ENCODE data around the gene MANF.
A peak's percentile ranks its signal among the peaks of the same experiment; 100 is the strongest.
"Not testable (repeated sequence)": the region's sequence is repeated elsewhere in the genome, so short reads cannot be mapped to it uniquely, and the experiment has no call there.

Gene MANF

GRCh38 chr3:51361746-51362145, 23.3 kb upstream of the MANF start:
- H3K36me3 ChIP-seq (ENCODE audit: control insufficient read depth in 1 of 2, insufficient read depth in 2 of 2, low read length in 2 of 2), result peaks cover 3 to 20% of the 10 kb centered on the region in 2 experiments
- H3K79me2 ChIP-seq (ENCODE audit: control insufficient read depth, insufficient read depth, low read length, poor library complexity), result no peaks in the 10 kb centered on the region
- no peak for DNase-seq
- no peaks in the 10 kb centered on the region for H3K79me1 ChIP-seq (ENCODE audit: low read length)
- no peak overlapping the region for H2AK5ac ChIP-seq (ENCODE audit: low read length)
- no peak overlapping the region for H3K23ac ChIP-seq (ENCODE audit: low read length)
- H3K4me3 ChIP-seq (ENCODE audit: low read depth, low read length), result no peak overlapping the region
- no peak overlapping the region for H4K12ac ChIP-seq (ENCODE audit: low read depth, low read length)
- H3K4ac ChIP-seq (ENCODE audit: low read depth, low read length), result no peak overlapping the region
- no peak overlapping the region for H3K4me2 ChIP-seq (ENCODE audit: low read length)
- no peak overlapping the region for H2BK120ac ChIP-seq (ENCODE audit: insufficient read depth, low read length, poor library complexity)
- H3K9me3 ChIP-seq (ENCODE audit: insufficient read depth, low read depth, low read length), result no peaks in the 10 kb centered on the region
- H3K18ac ChIP-seq (ENCODE audit: low read length), result no peak overlapping the region
- no peak overlapping the region for H3K27ac ChIP-seq (ENCODE audit: low read depth, low read length)
- H3K14ac ChIP-seq (ENCODE audit: low read length), result no peak overlapping the region
- no peaks in the 10 kb centered on the region for H3K27me3 ChIP-seq (ENCODE audit: insufficient read depth, low read length)
- H2BK12ac ChIP-seq (ENCODE audit: low read length), result no peak overlapping the region
- H3K4me1 ChIP-seq (ENCODE audit: control insufficient read depth in 1 of 2, insufficient read depth in 2 of 2, low read length in 2 of 2), result no peaks in the 10 kb centered on the region
- H3K9ac ChIP-seq (ENCODE audit: low read length), result no peak overlapping the region
- no CpG with 5 or more reads among the region's 6 CpGs for WGBS (ENCODE audit: extremely low coverage, insufficient coverage, insufficient read length)
- H4K8ac ChIP-seq (ENCODE audit: low read depth, low read length), result no peak overlapping the region
- no peak overlapping the region for H4K91ac ChIP-seq (ENCODE audit: low read depth, low read length)
- no peak overlapping the region for H2AFZ ChIP-seq (ENCODE audit: insufficient read depth, low read length, poor library complexity)
- H2BK5ac ChIP-seq (ENCODE audit: low read depth, low read length, poor library complexity), result no peak overlapping the region

- Histone ChIP-seq H2BK5ac (ENCODE audit: low read depth, low read length, poor library complexity) (no peak overlapping the region), H3K14ac (ENCODE audit: low read length) (no peak overlapping the region), H4K8ac (ENCODE audit: low read depth, low read length) (no peak overlapping the region), H3K4me1 (ENCODE audit: control insufficient read depth in 1 of 2, insufficient read depth in 2 of 2, low read length in 2 of 2) (no peaks in the 10 kb centered on the region), H3K4ac (ENCODE audit: low read depth, low read length) (no peak overlapping the region), H3K27me3 (ENCODE audit: insufficient read depth, low read length) (no peaks in the 10 kb centered on the region), H4K91ac (ENCODE audit: low read depth, low read length) (no peak overlapping the region), H3K36me3 (ENCODE audit: control insufficient read depth in 1 of 2, insufficient read depth in 2 of 2, low read length in 2 of 2) (peaks cover 0 to 17% of the 10 kb centered on the region in 2 experiments), H2BK12ac (ENCODE audit: low read length) (no peak overlapping the region), H3K9ac (ENCODE audit: low read length) (no peak overlapping the region), H3K4me3 (ENCODE audit: low read depth, low read length) (no peak overlapping the region), H3K4me2 (ENCODE audit: low read length) (no peak overlapping the region), H2AK5ac (ENCODE audit: low read length) (no peak overlapping the region), H3K79me1 (ENCODE audit: low read length) (no peaks in the 10 kb centered on the region), H3K9me3 (ENCODE audit: insufficient read depth, low read depth, low read length) (no peaks in the 10 kb centered on the region), H3K27ac (ENCODE audit: low read depth, low read length) (no peak overlapping the region), H2AFZ (ENCODE audit: insufficient read depth, low read length, poor library complexity) (no peak overlapping the region), H3K18ac (ENCODE audit: low read length) (no peak overlapping the region), H2BK120ac (ENCODE audit: insufficient read depth, low read length, poor library complexity) (no peak overlapping the region), H3K23ac (ENCODE audit: low read length) (no peak overlapping the region), H4K12ac (ENCODE audit: low read depth, low read length) (no peak overlapping the region), H3K79me2 (ENCODE audit: control insufficient read depth, insufficient read depth, low read length, poor library complexity) (no peaks in the 10 kb centered on the region)
- DNase-seq, result no peak
- WGBS (ENCODE audit: extremely low coverage, insufficient coverage, insufficient read length), result no CpG with 5 or more reads among the region's 9 CpGs
Measured at GRCh38 chr3:51362476-51362875, 22.6 kb upstream of the MANF start.

- not testable (repeated sequence) for H4K8ac ChIP-seq (ENCODE audit: low read depth, low read length); DNase-seq; H3K9me3 ChIP-seq (ENCODE audit: insufficient read depth, low read depth, low read length); H2BK5ac ChIP-seq (ENCODE audit: low read depth, low read length, poor library complexity); H3K4me3 ChIP-seq (ENCODE audit: low read depth, low read length); H2AK5ac ChIP-seq (ENCODE audit: low read length); H3K4me1 ChIP-seq (ENCODE audit: control insufficient read depth in 1 of 2, insufficient read depth in 2 of 2, low read length in 2 of 2); H3K79me1 ChIP-seq (ENCODE audit: low read length); H2BK120ac ChIP-seq (ENCODE audit: insufficient read depth, low read length, poor library complexity); H3K18ac ChIP-seq (ENCODE audit: low read length); H3K27me3 ChIP-seq (ENCODE audit: insufficient read depth, low read length); H4K12ac ChIP-seq (ENCODE audit: low read depth, low read length); H4K91ac ChIP-seq (ENCODE audit: low read depth, low read length); H3K9ac ChIP-seq (ENCODE audit: low read length); H3K36me3 ChIP-seq (ENCODE audit: control insufficient read depth in 1 of 2, insufficient read depth in 2 of 2, low read length in 2 of 2); H3K79me2 ChIP-seq (ENCODE audit: control insufficient read depth, insufficient read depth, low read length, poor library complexity); H3K14ac ChIP-seq (ENCODE audit: low read length); H2BK12ac ChIP-seq (ENCODE audit: low read length); H3K23ac ChIP-seq (ENCODE audit: low read length); H3K4ac ChIP-seq (ENCODE audit: low read depth, low read length); H3K27ac ChIP-seq (ENCODE audit: low read depth, low read length); H3K4me2 ChIP-seq (ENCODE audit: low read length); H2AFZ ChIP-seq (ENCODE audit: insufficient read depth, low read length, poor library complexity)
- no CpG with 5 or more reads among the region's 8 CpGs for WGBS (ENCODE audit: extremely low coverage, insufficient coverage, insufficient read length)
Measured at GRCh38 chr3:51368276-51368675, 16.8 kb upstream of the MANF start.

GRCh38 chr3:51371943-51372557, 13.0 kb upstream of the MANF start:
- Histone ChIP-seq H3K27ac (ENCODE audit: low read depth, low read length) (no peak overlapping the region), H3K4me2 (ENCODE audit: low read length) (no peak overlapping the region), H2AFZ (ENCODE audit: insufficient read depth, low read length, poor library complexity) (no peak overlapping the region), H3K4me1 (ENCODE audit: control insufficient read depth in 1 of 2, insufficient read depth in 2 of 2, low read length in 2 of 2) (no peaks in the 10 kb centered on the region), H3K18ac (ENCODE audit: low read length) (no peak overlapping the region), H3K79me1 (ENCODE audit: low read length) (no peaks in the 10 kb centered on the region), H3K36me3 (ENCODE audit: control insufficient read depth in 1 of 2, insufficient read depth in 2 of 2, low read length in 2 of 2) (peaks cover 7 to 23% of the 10 kb centered on the region in 2 experiments), H2AK5ac (ENCODE audit: low read length) (no peak overlapping the region), H4K91ac (ENCODE audit: low read depth, low read length) (no peak overlapping the region), H3K14ac (ENCODE audit: low read length) (no peak overlapping the region), H3K27me3 (ENCODE audit: insufficient read depth, low read length) (no peaks in the 10 kb centered on the region), H3K4me3 (ENCODE audit: low read depth, low read length) (no peak overlapping the region), H2BK120ac (ENCODE audit: insufficient read depth, low read length, poor library complexity) (no peak overlapping the region), H4K12ac (ENCODE audit: low read depth, low read length) (no peak overlapping the region), H3K4ac (ENCODE audit: low read depth, low read length) (no peak overlapping the region), H3K79me2 (ENCODE audit: control insufficient read depth, insufficient read depth, low read length, poor library complexity) (no peaks in the 10 kb centered on the region), H2BK12ac (ENCODE audit: low read length) (no peak overlapping the region), H3K23ac (ENCODE audit: low read length) (no peak overlapping the region), H3K9ac (ENCODE audit: low read length) (no peak overlapping the region), H2BK5ac (ENCODE audit: low read depth, low read length, poor library complexity) (no peak overlapping the region), H4K8ac (ENCODE audit: low read depth, low read length) (no peak overlapping the region), H3K9me3 (ENCODE audit: insufficient read depth, low read depth, low read length) (peaks cover 4% of the 10 kb centered on the region)
- no CpG with 5 or more reads among the region's 4 CpGs for WGBS (ENCODE audit: extremely low coverage, insufficient coverage, insufficient read length)
- peak; percentile 54 to 90 for DNase-seq

Measured in trophoblast cell (in vitro differentiated cells and primary cell).